ENCODE measurements around the gene RPS27L. TPM values are rescaled to one million over a fixed set of nuclear protein-coding genes. Genes with fewer than 3 reads are reported as not detected.

The RPS27L gene
- total and polyA plus RNA-seq, 9 of the 15 experiments (the other 6 are each of a cell fraction or from before 2014, with no cell fraction given), result 72.2 to 382 (median 116) TPM

DNA sequence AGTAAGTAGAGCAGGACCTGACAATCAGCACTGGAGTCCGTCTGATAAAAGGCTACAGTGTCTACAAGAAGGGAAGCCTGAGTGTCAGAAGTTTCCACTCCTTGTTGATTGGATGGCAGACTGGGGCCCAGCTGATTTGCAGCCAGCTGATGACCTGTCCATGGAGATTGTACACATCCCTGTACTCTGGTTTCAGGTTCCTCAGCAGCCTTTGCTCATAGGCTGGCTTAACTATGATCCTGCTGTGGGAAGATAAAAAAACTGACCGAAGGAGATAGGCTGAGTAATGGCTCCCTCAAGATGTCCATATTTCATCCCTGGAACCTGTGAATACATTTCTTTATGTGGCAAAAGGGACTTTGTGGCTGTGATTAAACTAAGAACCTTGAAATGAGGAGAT is 47.4 kb downstream of the RPS27L start (continued):
- TF ChIP-seq, protein P1, sequence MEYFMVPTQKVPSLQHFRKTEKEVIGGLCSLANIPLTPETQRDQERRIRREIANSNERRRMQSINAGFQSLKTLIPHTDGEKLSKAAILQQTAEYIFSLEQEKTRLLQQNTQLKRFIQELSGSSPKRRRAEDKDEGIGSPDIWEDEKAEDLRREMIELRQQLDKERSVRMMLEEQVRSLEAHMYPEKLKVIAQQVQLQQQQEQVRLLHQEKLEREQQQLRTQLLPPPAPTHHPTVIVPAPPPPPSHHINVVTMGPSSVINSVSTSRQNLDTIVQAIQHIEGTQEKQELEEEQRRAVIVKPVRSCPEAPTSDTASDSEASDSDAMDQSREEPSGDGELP (CRISPR knock-in tag; IDR thresholded peaks at IDR 0.05; ENCODE audit: borderline replicate concordance), result peak; percentile 100
- TF ChIP-seq DACH1 (IDR thresholded peaks at IDR 0.05; ENCODE audit: partially characterized antibody) (peak; percentile 99), CREB1 (IDR thresholded peaks at IDR 0.05) (peak; percentile 53; the same call in 1 of the 2 replicates), CREB1 (CRISPR knock-in tag; IDR thresholded peaks at IDR 0.05) (0 out of 2 replicates have a peak, but pooled peaks have one; percentile 17), KLF16 (IDR thresholded peaks at IDR 0.05) (peak; percentile 91), HSF4 (CRISPR knock-in tag; IDR thresholded peaks at IDR 0.05; ENCODE audit: borderline replicate concordance) (no peak), DMBX1 (CRISPR knock-in tag; IDR thresholded peaks at IDR 0.05; ENCODE audit: borderline replicate concordance) (peak; percentile 49; the same call in 1 of the 2 replicates), NFYB (IDR thresholded peaks at IDR 0.05; ENCODE audit: extremely low read depth, insufficient read length) (peak; percentile 93), BHLHE40 (IDR thresholded peaks at IDR 0.05; ENCODE audit: low read length) (peak; percentile 47; the same call in 1 of the 2 replicates), MBD2 (IDR thresholded peaks at IDR 0.05; ENCODE audit: borderline replicate concordance, low read depth) (peak; percentile 63), RAD51 (IDR thresholded peaks at IDR 0.05; ENCODE audit: borderline replicate concordance, low read depth) (no peak), ZBTB17 (CRISPR knock-in tag; IDR thresholded peaks at IDR 0.05) (0 out of 2 replicates have a peak, but pooled peaks have one; percentile 23), MAFK (IDR thresholded peaks at IDR 0.05; ENCODE audit: low read length) (no peak), ATF7 (IDR thresholded peaks at IDR 0.05) (peak; percentile 71), NCOA1 (IDR thresholded peaks at IDR 0.05; ENCODE audit: low read depth) (peak; percentile 33; the same call in 1 of the 2 replicates), SREBF2 (CRISPR knock-in tag; IDR thresholded peaks at IDR 0.05) (no peak), ID3 (CRISPR knock-in tag; IDR thresholded peaks at IDR 0.05) (no peak), ID3 (tag; IDR thresholded peaks at IDR 0.05) (0 out of 2 replicates have a peak, but pooled peaks have one; percentile 51), SP1 (CRISPR knock-in tag; IDR thresholded peaks at IDR 0.05) (peak; percentile 18; the same call in 1 of the 2 replicates), MYNN (IDR thresholded peaks at IDR 0.05) (peak; percentile 92), MYNN (CRISPR knock-in tag; IDR thresholded peaks at IDR 0.05) (no peak), HEY1 (CRISPR knock-in tag; IDR thresholded peaks at IDR 0.05; ENCODE audit: borderline replicate concordance) (no peak), HDAC6 (IDR thresholded peaks at IDR 0.05; ENCODE audit: low read depth, low read length) (no peak), TEAD1 (CRISPR knock-in tag; IDR thresholded peaks at IDR 0.05) (no peak), CHD2 (IDR thresholded peaks at IDR 0.05; ENCODE audit: low read depth, low read length) (no peak)
- TF ChIP-seq, protein P2, sequence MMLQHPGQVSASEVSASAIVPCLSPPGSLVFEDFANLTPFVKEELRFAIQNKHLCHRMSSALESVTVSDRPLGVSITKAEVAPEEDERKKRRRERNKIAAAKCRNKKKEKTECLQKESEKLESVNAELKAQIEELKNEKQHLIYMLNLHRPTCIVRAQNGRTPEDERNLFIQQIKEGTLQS (IDR thresholded peaks at IDR 0.05), result peak; percentile 53
- TF ChIP-seq, protein P2 (CRISPR knock-in tag; conservative IDR thresholded peaks at IDR 0.05), result peak; percentile 65; the same call in 1 of the 2 replicates
- TF ChIP-seq, protein P3, sequence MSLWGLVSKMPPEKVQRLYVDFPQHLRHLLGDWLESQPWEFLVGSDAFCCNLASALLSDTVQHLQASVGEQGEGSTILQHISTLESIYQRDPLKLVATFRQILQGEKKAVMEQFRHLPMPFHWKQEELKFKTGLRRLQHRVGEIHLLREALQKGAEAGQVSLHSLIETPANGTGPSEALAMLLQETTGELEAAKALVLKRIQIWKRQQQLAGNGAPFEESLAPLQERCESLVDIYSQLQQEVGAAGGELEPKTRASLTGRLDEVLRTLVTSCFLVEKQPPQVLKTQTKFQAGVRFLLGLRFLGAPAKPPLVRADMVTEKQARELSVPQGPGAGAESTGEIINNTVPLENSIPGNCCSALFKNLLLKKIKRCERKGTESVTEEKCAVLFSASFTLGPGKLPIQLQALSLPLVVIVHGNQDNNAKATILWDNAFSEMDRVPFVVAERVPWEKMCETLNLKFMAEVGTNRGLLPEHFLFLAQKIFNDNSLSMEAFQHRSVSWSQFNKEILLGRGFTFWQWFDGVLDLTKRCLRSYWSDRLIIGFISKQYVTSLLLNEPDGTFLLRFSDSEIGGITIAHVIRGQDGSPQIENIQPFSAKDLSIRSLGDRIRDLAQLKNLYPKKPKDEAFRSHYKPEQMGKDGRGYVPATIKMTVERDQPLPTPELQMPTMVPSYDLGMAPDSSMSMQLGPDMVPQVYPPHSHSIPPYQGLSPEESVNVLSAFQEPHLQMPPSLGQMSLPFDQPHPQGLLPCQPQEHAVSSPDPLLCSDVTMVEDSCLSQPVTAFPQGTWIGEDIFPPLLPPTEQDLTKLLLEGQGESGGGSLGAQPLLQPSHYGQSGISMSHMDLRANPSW (CRISPR knock-in tag; IDR thresholded peaks at IDR 0.05), result 0 out of 2 replicates have a peak, but pooled peaks have one; percentile 57

Measured in K562 (cell line).